Endothelial cell of hepatic sinusoid (primary cell): ENCODE results near the gene ATP1A4.

Experiments used
- in situ Hi-C: cut with HindIII; loops from 2 replicates; pipeline ENCODE4 v1.10.0; 2017; ENCODE audit warnings: low sequenced_read_pairs

The ATP1A4 gene

GRCh38 chr1:160197231-160197630 lies 45.8 kb downstream of the ATP1A4 start:
- in situ Hi-C loops = no loop called here

GRCh38 chr1:160200786-160201185 lies 49.4 kb downstream of the ATP1A4 start:
- in situ Hi-C loops = no loop called here

- in situ Hi-C loops = no loop called here
Measured at GRCh38 chr1:160204526-160205241, 53.3 kb downstream of the ATP1A4 start.

GRCh38 chr1:160205242-160206035 lies 54.0 kb downstream of the ATP1A4 start, which contains the start of gene PEA15:
Gene PEA15, plus strand, starts transcription at chr1:160205384. Its CDS starts 6,161 bp downstream, at chr1:160211545.
- in situ Hi-C loops = no loop called here

DNA sequence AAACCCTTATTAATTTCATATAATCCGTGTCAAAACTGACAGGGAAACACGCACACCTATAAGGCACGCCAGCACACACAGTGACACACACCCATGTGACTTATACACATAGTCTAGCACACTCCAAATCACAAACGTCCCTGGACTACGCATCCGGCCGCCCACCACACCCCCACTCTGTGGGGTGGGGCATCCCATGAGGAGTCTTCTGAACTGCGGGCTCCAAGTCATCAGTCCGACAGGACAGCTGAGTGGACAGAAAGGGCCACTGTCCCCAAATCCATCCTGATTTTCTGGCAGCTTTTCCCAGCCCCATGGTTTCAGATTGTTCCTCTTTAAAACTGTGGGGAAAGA lies 54.6 kb downstream of the ATP1A4 start:
- in situ Hi-C loops = no loop called here

- in situ Hi-C loops = no loop called here
Measured at GRCh38 chr1:160206421-160207117, 55.2 kb downstream of the ATP1A4 start.

DNA sequence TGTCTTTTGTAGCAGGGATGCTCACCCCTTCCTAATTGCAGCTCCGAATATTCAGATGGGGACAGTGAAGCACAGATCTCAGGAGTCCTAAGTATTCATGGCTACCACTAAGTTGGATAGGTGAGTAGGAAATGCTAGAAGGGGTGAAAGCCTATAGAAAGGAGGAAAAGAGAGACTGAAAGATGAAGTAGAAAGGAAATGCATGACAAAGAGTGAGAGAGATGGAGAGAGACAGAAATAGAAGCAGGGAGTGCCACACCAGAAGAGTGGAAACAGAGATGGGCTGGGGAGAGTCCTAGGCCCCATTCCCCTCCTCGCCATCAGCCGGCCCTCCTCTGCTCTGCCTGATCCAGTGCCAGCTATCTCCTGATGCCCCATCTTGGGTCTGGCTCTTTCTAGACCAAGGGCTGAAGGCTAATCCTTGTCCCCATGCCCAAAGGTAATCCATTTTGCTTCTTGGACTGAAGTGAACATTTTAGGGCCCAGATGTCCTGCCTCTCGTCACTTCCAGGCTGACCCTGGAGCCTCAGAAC lies 55.8 kb downstream of the ATP1A4 start:
- in situ Hi-C loops = no loop called here

GRCh38 chr1:160207771-160208556 lies 56.6 kb downstream of the ATP1A4 start:
- in situ Hi-C loops = no loop called here

DNA sequence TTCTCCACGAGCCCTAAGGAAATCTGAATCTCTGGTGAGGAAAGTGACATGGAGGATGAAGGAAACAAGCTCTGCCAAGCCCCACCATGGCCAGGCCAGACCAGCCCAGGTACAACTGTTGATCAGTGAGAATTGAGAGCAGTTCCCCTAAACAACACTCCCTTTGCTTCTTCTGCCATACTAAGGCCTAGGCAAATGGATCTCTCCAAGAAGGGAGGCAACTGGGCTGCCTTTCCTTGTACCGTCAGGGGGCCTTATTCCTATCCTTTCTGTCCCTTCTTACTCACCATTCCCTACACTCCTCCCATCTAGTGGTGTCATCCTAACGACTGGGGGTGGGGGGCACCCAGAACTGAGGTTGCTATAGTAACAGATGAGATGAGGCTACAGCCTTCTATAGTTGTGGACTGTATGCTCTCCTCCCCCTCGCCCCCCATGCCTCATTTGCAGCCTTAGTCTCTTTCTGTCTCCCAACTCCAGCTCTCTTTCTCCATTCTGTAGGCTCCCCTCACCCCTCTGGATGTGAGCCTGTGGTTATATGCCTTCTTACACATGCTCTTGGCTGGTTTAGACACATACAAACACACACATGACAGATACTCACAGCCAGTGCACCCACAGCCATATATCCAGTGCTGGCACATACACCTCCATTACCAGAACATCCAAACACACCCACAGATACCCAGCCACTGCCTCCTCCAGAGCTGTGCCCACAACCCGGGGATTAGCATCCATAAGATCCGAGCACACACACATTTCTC lies 57.3 kb downstream of the ATP1A4 start:
- in situ Hi-C loops = no loop called here

DNA sequence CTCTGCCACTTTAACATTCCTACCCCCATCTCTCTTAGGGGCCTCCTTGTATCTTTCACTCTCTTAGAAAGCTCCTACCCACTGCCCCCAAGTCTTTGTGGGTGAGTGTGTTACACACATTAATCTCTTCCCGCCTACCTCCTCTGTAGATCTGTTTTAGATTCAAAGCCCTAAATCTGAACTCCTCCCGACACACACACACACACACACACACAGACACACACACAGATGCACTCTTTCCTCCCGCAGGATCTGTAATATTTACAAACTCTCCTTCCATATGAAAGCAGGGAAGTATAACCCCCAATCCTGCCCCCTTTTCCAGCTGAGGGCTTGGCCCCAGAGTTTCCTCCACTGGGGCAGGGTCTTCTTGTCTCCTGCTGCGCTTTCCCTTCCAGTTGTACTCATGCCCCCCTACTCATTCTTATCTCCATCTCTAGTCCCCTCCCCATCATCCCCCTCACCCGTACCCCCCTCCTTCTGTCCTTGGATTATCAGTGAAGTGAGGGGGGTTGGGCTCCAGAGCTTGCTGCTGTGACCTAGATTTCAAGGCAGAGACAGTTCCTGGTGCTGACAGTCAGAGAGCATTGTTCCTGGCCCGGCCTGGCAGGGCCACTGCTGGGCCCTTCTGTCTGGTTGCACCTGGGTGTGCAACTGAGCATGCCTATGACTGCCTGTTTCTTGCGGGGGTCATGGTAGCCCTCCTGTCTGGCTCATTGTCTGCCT lies 58.1 kb downstream of the ATP1A4 start:
- in situ Hi-C loops = no loop called here

GRCh38 chr1:160210561-160210960 lies 59.2 kb downstream of the ATP1A4 start:
- in situ Hi-C loops = no loop called here

DNA sequence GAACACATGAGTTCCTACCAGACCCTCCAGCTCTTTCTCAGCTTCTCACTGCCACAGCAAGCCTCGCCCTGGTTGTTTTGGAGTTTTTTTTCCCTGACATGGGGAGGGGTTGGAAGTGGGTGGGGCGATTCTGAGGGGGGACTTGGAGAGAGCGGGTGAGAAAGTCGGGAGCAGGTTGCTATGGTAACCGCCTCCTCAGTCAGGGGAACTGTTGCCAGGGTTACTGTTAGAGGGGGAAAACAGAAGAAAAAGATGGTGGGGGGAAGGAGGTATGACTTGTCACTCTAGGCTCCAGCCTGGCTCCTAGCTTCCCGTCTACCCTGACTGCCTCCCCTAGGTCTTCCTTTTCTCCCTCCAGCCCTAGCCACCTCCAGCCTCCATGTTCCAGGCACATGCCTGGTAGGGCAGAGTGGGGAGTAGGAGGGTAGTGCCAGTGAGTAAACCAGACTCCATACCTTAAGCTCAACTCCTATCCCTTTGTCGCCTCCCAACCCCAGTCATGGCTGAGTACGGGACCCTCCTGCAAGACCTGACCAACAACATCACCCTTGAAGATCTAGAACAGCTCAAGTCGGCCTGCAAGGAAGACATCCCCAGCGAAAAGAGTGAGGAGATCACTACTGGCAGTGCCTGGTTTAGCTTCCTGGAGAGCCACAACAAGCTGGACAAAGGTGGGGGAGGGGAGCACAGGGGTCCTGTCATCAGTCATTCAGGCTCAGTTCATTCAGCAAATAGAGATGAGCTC lies 59.8 kb downstream of the ATP1A4 start:
- in situ Hi-C loops = no loop called here

GRCh38 chr1:160214481-160215140 lies 63.2 kb downstream of the ATP1A4 start:
- in situ Hi-C loops = loop anchor here (5.0 kb wide), 1 partner anchor 43 kb away; no protein-coding TSS in a partner anchor

GRCh38 chr1:160216301-160216700 lies 64.9 kb downstream of the ATP1A4 start:
- in situ Hi-C loops = loop anchor here (5.0 kb wide), 1 partner anchor 41 kb away; no protein-coding TSS in a partner anchor

GRCh38 chr1:160217481-160218051 lies 66.2 kb downstream of the ATP1A4 start:
- in situ Hi-C loops = loop anchor here (5.0 kb wide), 1 partner anchor 40 kb away; no protein-coding TSS in a partner anchor

DNA sequence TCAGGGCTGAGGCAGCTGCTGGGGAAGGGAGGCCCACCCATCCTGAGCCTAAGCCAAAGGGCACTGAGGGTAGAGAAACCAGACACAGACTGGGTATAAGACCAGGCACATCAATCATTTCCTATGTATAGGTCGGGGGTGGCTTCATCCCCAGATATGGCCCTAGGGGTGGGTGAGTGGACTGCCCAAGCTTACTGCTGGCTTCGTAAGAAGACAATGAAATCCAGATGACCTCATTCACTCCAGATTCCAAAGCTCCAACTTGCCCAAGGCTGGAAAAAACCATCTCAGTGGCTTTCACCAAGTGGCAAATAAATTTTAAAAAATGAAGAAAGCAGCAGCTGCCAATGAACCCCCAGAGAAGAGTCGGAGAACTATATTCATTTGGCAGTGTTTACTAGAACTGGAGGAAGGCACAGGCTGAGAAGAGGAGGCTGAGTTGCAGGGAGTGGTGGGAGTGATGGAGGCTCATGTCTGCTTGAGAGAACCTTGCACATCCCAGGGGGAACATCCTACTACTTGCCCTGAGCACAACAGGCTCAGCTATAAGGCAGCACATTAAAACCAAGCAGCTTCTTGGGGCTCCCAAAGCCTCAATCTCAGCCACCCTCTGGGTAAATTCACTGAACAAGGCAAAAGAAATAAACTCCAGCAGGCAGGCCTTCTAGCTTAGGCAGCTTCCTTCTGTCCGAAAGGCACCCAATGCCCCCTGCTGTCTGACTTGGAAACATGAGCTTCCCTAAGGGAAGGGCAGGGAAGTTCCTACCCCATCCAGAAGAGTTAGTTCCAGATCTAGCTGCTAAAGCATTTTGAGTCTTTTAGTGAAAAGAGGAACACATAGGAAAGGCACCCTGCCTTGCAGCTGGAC lies 67.9 kb downstream of the ATP1A4 start:
- in situ Hi-C loops = loop anchor here (5.0 kb wide), 1 partner anchor 38 kb away; no protein-coding TSS in a partner anchor
